Activated B cell treated with CpG ODN at 0.5 μM for 24 hours (primary cell): ENCODE data around the gene CAD. TPM values are rescaled to one million over a fixed set of nuclear protein-coding genes. Genes with fewer than 3 reads are reported as not detected.
"Not testable (repeated sequence)": the region's sequence is repeated elsewhere in the genome, so short reads cannot be mapped to it uniquely, and the experiment has no call there.

ENCODE experiments used
- ATAC-seq: fragments of 200-7000 bp; cut with Tn5 transposase; one replicate; pipeline ENCODE4 v1.10.0; 2021; ENCODE audit warnings: low read depth, mild to moderate bottlenecking, moderate library complexity
- CTCF ChIA-PET: fragments of 350-600 bp; sonication (Branson Sonifier 250); formaldehyde crosslinking; loops from one replicate; lab custom pipeline; 2021; ENCODE audit warnings: antibody characterized with exemption; lab: Charles Lee
- POLR2A ChIA-PET: fragments of 350-600 bp; sonication (Branson Sonifier 250); formaldehyde crosslinking; loops from one replicate; lab custom pipeline; 2021; ENCODE audit warnings: antibody characterized with exemption; lab: Charles Lee
- DNase-seq: peaks from one replicate; pipeline ENCODE4 v3.0.0; 2022
- H3K27ac Mint-ChIP-seq: one replicate; pipeline ENCODE4 v1.8.0; 2020; ENCODE audit warnings: mixed read lengths
- H3K27me3 Mint-ChIP-seq: one replicate; pipeline ENCODE4 v1.8.0; 2021; ENCODE audit warnings: mixed read lengths
- H3K36me3 Mint-ChIP-seq: one replicate; pipeline ENCODE4 v1.8.0; 2021; ENCODE audit warnings: low read depth, mixed read lengths
- H3K4me1 Mint-ChIP-seq: one replicate; pipeline ENCODE4 v1.8.0; 2021; ENCODE audit warnings: mixed read lengths
- H3K4me3 Mint-ChIP-seq: one replicate; pipeline ENCODE4 v1.8.0; 2020; ENCODE audit warnings: mild to moderate bottlenecking, mixed read lengths
- H3K9me3 Mint-ChIP-seq: one replicate; pipeline ENCODE4 v1.8.0; 2020; ENCODE audit warnings: mixed read lengths
- CTCF ChIP-seq: fragments of 200-600 bp; IDR thresholded peaks from one replicate; pipeline ENCODE4 v1.8.0; 2022; ENCODE audit warnings: antibody characterized with exemption, mild to moderate bottlenecking
- intact Hi-C: fragments of 100-400 bp; cut with micrococcal nuclease; formaldehyde crosslinking; loops from one replicate; pipeline ENCODE4 v1.15.1; 2024
- total RNA-seq: library from RNA; stranded (reverse); gene quantifications from 2 replicates; pipeline ENCODE4 v1.2.3, GENCODE V29; 2022

The CAD gene
- total RNA-seq, 1 donor from 2014 or later = 64.1 TPM

- H3K27me3 Mint-ChIP-seq = peaks cover 11% of the 10 kb centered on the region
- TF ChIP-seq CTCF = no peak
- H3K4me3 Mint-ChIP-seq = no peak overlapping the region
- DNase-seq (no peak), ATAC-seq (no peak)
- H3K9me3 Mint-ChIP-seq = no peaks in the 10 kb centered on the region
- H3K4me1 Mint-ChIP-seq = peaks cover 4% of the 10 kb centered on the region
- intact Hi-C loops = no loop called here
- no peak overlapping the region for H3K27ac Mint-ChIP-seq
- H3K36me3 Mint-ChIP-seq = no peaks in the 10 kb centered on the region
- POLR2A ChIA-PET = no interaction called here
- CTCF ChIA-PET = no interaction called here
Measured at GRCh38 chr2:27175330-27175729, 41.8 kb upstream of the CAD start.

- H3K4me1 Mint-ChIP-seq, ATAC-seq, H3K27ac Mint-ChIP-seq, intact Hi-C loops, H3K36me3 Mint-ChIP-seq, POLR2A ChIA-PET, DNase-seq, H3K9me3 Mint-ChIP-seq, CTCF ChIA-PET, H3K4me3 Mint-ChIP-seq: not testable (repeated sequence)
- peaks cover 13% of the 10 kb centered on the region for H3K27me3 Mint-ChIP-seq
Measured at GRCh38 chr2:27175781-27176180, 41.4 kb upstream of the CAD start.

- DNase-seq (no peak), ATAC-seq (no peak)
- no peaks in the 10 kb centered on the region for H3K36me3 Mint-ChIP-seq
- H3K27me3 Mint-ChIP-seq = peaks cover 26% of the 10 kb centered on the region
- CTCF ChIA-PET = no interaction called here
- no peak overlapping the region for H3K27ac Mint-ChIP-seq
- intact Hi-C loops = no loop called here
- TF ChIP-seq CTCF = no peak
- POLR2A ChIA-PET = no interaction called here
- no peaks in the 10 kb centered on the region for H3K9me3 Mint-ChIP-seq
- H3K4me1 Mint-ChIP-seq = no peaks in the 10 kb centered on the region
- no peak overlapping the region for H3K4me3 Mint-ChIP-seq
Measured at GRCh38 chr2:27177441-27178351, 39.5 kb upstream of the CAD start.

- Mint-ChIP-seq H3K4me1 (no peaks in the 10 kb centered on the region), H3K27ac (no peak overlapping the region), H3K9me3 (no peaks in the 10 kb centered on the region), H3K4me3 (no peak overlapping the region), H3K36me3 (no peaks in the 10 kb centered on the region), H3K27me3 (peaks cover 26% of the 10 kb centered on the region)
- TF ChIP-seq CTCF = no peak
- intact Hi-C loops = no loop called here
- ATAC-seq (no peak), DNase-seq (no peak)
- CTCF ChIA-PET = no interaction called here
- POLR2A ChIA-PET = no interaction called here
Measured at GRCh38 chr2:27178469-27178868, 38.7 kb upstream of the CAD start.

GRCh38 chr2:27179344-27180000, 37.7 kb upstream of the CAD start:
- CTCF ChIA-PET = interaction anchor here (0.9 kb wide), 1 partner anchor 12 kb away, joined by 3 read pairs; no protein-coding TSS in a partner anchor
- intact Hi-C loops = no loop called here
- Mint-ChIP-seq H3K4me1 (no peaks in the 10 kb centered on the region), H3K36me3 (no peaks in the 10 kb centered on the region), H3K4me3 (no peak overlapping the region), H3K27ac (no peak overlapping the region), H3K9me3 (no peaks in the 10 kb centered on the region), H3K27me3 (peaks cover 28% of the 10 kb centered on the region)
- DNase-seq (no peak), ATAC-seq (no peak)
- TF ChIP-seq CTCF = no peak
- POLR2A ChIA-PET = no interaction called here
